ENCODE data around the gene TOM1L2.

The TOM1L2 gene

DNA sequence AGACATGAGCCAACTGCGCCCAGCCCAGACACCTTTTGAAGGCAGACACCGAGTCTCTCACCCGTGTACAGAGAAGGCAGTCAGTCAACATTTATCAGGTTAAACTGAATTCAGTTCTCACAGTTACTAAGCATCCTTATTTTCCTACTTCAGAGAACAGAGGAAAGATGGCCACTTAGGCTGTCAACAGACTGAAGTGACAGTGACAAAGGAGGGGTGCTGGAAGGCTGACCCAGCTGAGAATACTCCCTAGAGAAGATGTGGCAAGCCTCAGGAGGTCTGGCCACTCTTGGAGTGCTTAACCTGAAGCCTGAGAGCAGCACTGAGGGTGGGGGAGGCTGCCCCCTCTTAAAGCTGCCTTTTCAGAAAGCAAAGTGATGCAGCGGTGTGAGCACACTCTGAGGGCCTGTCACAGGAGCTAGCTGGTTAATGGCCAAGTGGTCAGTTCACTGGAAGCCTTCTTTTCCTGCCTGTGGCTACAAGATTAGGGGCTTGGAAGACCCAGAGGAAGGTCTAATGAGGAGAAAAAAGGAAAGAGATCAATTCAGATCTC lies 84.4 kb downstream of the TOM1L2 start:
- Mint-ChIP-seq H3K27ac (no peak overlapping the region), H3K4me1 (ENCODE audit: low read depth) (peaks cover 6% of the 10 kb centered on the region), H3K36me3 (peaks cover 2% of the 10 kb centered on the region), H3K9me3 (ENCODE audit: low read depth) (no peaks in the 10 kb centered on the region), H3K27me3 (no peaks in the 10 kb centered on the region), H3K4me3 (no peak overlapping the region)

DNA sequence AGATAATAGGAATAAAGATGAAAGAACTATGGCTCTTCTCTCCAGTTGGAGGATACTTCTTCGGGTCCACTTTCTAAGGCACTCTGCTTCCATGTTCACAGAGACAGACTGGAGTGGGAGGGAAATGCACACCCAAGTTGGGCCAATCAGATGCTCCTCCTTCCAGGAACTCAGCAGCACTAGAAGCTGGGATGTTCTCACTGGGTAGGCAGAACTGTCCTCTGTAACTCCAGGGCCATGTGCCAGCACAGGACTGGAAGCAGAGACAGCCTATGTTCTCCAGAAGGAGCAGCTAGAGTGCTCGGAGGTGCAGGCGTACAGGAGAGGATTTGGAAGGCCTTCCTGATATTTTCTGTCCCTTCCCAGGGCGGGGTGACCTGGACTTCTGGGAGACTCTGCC lies 85.5 kb downstream of the TOM1L2 start:
- peaks cover 2% of the 10 kb centered on the region for H3K4me1 Mint-ChIP-seq (ENCODE audit: low read depth)
- H3K27ac Mint-ChIP-seq, result no peak overlapping the region
- H3K27me3 Mint-ChIP-seq, result no peaks in the 10 kb centered on the region
- no peak overlapping the region for H3K4me3 Mint-ChIP-seq
- no peaks in the 10 kb centered on the region for H3K9me3 Mint-ChIP-seq (ENCODE audit: low read depth)
- H3K36me3 Mint-ChIP-seq, result peaks cover 2% of the 10 kb centered on the region

DNA sequence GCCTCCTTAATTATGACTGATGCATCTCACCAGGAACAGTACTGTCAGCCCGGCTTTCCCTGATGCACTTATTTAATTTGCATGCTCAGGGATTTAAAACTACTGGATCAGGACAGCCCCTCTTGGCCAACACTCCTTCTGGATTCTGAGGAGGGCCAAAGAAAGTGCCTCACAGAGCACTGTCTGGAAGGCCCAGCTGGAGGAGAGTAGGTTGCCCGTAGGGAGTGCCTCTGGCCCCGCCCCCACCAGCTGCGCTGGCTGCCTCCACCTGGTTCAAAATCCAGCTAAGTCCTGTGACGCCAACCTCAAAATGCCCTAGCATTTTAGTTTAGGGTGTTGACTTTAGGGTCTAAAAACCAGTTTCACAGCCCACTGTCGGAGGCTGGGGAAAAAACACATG lies 86.0 kb downstream of the TOM1L2 start:
- H3K36me3 Mint-ChIP-seq, result peaks cover 2% of the 10 kb centered on the region
- no peak overlapping the region for H3K4me3 Mint-ChIP-seq
- no peaks in the 10 kb centered on the region for H3K27me3 Mint-ChIP-seq
- H3K4me1 Mint-ChIP-seq (ENCODE audit: low read depth), result peaks cover 2% of the 10 kb centered on the region
- no peak overlapping the region for H3K27ac Mint-ChIP-seq
- no peaks in the 10 kb centered on the region for H3K9me3 Mint-ChIP-seq (ENCODE audit: low read depth)

DNA sequence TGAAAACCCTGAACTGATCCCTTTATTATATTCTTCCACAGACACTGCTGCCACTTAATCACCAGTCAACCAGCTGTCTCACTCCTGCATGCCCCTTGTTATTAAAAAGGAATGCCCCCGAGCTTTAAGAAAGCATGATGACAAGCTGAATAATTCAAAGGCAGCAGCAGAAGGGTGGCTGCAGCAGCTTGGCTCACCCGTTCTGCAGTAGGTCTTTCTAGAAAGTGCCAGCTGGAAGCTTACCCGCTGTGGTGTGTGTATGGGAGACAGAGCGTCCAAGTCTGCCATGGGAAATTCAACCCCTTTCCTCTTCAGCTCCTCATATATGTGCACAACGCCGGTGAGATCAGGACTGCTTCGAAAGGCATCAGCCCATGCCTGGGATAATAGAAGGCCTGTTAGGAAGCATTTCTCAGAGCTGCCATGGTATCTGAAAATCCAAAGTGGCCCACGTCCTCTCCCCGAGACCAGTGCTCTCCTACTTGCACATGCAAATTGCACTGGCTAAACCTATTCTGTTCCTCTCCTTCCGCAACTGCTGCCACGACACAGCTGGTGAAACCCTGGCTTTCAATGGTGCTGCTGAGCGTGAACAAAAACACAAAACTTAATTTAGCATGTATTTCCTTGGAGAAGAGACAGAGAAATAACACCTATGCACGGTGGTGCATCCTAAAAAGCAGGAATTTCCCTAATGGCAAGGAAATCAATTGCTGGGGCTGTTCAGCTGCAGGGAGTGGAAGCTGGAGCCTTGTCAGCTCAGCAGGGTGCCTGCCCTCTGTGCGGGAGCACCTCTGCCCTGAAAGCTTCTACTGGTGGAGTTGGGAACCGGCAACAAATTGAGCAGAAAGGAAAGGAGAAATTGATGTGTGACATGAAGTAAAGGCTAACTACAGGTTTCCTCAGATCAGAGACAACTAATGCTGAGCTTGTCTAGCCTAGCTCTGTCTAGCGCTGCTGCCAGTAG lies 87.5 kb downstream of the TOM1L2 start:
- H3K27ac Mint-ChIP-seq, result no peak overlapping the region
- H3K9me3 Mint-ChIP-seq (ENCODE audit: low read depth), result no peaks in the 10 kb centered on the region
- H3K4me3 Mint-ChIP-seq, result no peak overlapping the region
- H3K36me3 Mint-ChIP-seq, result peaks cover 2% of the 10 kb centered on the region
- no peaks in the 10 kb centered on the region for H3K27me3 Mint-ChIP-seq
- no peaks in the 10 kb centered on the region for H3K4me1 Mint-ChIP-seq (ENCODE audit: low read depth)

DNA sequence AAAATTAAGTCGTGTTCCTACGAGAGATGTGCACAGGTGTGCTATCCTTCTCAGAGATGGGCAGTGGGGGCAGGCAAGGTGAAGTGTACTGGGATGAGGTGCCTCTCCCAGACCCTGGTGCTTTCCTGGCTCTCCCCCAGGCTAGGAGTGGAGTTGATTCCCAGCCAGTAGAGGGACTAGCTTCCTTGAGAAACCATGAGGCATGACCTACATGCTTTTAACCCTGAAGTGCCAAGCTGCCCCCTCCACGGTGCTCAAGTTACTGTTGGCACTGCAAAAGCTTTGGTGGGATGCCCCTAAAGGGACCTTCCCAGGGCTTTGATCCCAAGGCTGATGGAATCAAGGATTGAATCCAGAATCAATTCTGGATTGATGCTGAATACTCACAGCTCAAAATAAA lies 88.4 kb downstream of the TOM1L2 start:
- H3K4me3 Mint-ChIP-seq, result no peak overlapping the region
- peaks cover 2% of the 10 kb centered on the region for H3K36me3 Mint-ChIP-seq
- no peaks in the 10 kb centered on the region for H3K27me3 Mint-ChIP-seq
- no peaks in the 10 kb centered on the region for H3K4me1 Mint-ChIP-seq (ENCODE audit: low read depth)
- no peaks in the 10 kb centered on the region for H3K9me3 Mint-ChIP-seq (ENCODE audit: low read depth)
- H3K27ac Mint-ChIP-seq, result no peak overlapping the region

DNA sequence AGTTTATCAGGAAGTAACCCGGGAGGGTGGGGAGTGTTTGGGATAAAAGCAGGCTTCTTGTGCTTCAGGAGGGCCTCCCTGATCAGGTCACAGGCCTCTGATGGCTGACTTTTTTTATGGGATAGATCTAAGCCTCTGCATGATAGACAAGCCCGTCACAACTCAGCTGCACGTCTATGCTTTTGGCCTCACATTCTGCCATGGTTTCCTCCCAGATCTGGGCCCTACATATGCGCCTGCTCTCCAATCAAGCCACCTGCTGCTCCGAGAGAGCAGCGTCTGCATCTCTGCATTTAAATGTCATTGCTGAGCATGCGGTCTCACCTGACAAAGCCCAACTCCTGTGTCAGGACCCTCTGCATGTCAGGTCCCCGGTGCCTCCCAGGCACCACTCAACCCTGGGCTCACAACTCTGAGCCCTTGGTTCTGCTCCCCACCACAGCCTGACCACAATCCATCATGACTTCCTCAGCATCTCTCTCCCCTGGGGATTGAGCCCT lies 90.1 kb downstream of the TOM1L2 start:
- H3K9me3 Mint-ChIP-seq (ENCODE audit: low read depth), result no peaks in the 10 kb centered on the region
- H3K27ac Mint-ChIP-seq, result peak overlapping the region; percentile 61
- no peaks in the 10 kb centered on the region for H3K4me1 Mint-ChIP-seq (ENCODE audit: low read depth)
- H3K36me3 Mint-ChIP-seq, result peaks cover 2% of the 10 kb centered on the region
- no peaks in the 10 kb centered on the region for H3K27me3 Mint-ChIP-seq
- no peak overlapping the region for H3K4me3 Mint-ChIP-seq

DNA sequence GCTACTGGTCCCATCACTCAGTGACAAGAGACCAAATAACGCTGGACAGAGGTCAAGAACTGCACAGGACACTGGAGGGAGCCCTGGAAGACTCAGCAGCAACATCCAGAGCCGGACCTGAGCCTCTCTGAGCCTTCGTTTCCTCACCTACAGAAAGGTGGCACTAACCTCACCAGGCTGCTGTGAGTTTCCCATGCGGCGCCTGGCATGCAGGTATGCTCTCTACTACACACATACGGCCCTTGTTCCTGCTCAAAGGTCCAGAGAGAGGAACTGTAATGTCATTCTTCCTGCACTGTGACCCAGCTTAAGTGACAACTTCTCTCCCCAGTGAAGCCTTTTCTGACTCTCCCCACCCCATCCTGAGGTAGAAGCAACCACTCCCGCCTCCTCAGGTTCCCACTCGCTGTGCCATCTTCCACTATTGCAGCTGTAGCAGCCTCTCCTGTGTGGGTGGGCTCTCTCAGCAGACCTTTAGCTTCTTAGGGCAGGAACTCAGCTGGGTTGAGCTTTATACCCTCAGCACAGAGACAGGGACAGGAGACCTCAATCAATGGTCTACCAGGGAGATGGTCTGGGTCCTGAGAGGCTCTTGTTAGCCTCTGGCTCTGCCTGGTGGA lies 91.5 kb downstream of the TOM1L2 start:
- no peaks in the 10 kb centered on the region for H3K9me3 Mint-ChIP-seq (ENCODE audit: low read depth)
- no peaks in the 10 kb centered on the region for H3K27me3 Mint-ChIP-seq
- no peak overlapping the region for H3K4me3 Mint-ChIP-seq
- H3K27ac Mint-ChIP-seq, result no peak overlapping the region
- H3K4me1 Mint-ChIP-seq (ENCODE audit: low read depth), result no peaks in the 10 kb centered on the region
- peaks cover 4% of the 10 kb centered on the region for H3K36me3 Mint-ChIP-seq

DNA sequence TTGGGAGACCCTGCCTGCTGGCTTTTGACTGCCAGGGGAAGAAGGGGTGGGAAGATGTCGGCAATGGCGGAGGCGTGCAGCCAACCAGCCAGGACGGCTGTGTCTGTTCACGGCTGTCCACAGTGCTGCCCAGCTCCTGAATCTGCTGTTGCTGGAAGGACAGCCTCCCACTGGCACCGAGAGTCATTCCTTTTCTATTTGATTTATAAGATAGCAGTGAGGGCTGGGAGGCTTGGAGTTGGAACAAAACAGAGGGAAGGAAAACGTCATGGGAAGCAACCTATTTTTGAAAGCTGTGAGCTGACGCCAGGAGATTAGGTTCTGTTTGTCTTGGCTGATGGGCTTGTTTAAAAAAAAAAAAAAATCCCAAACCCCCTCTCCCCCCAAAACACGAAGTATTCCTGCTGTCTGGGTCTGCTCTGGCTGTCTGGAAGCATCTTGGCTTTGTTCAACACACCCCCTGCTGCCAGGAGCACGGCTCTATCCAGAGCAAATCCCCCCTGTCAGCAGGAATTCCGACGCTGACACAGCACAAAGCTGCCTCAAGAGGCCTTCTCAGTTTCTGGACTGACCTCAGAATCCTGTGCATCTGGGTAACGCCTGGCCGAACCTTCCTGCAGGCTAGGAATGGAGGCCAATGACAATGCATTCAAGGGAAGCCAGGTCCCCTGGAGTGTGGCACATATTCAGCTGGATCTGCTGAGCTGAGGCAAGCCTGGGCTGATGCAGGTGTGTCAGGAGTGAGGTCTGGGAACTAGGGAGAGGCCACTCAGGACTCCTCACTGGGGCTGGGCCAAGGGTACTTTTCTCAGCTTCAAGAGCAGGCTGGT lies 94.5 kb downstream of the TOM1L2 start:
- no peaks in the 10 kb centered on the region for H3K4me1 Mint-ChIP-seq (ENCODE audit: low read depth)

DNA sequence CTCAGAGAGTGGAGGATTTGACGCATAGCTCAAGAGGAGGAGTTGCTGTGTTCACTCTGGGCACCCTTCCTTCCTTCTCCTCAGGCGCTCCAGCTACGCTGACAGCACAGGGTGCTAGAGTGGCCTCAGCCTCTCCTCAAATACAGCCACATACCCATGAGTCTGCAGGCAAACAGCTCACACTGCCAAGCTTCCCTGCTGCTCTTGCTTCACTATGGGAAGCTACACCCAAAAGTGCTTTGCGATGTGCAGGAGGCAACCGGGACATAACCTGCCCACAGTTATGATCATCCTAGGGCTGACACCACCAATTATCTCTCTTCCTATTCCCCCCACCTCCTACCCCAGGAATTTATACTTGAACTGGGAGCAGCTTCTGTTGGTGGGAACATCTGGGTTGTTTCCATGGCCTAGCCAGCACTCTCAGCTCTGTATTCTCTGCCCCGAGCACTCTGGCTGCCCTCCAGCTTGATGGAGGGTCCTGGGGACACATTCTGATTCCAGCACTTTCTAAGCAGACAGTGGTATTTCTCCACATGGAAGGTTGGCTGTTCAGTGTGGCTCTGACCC lies 95.2 kb downstream of the TOM1L2 start:
- Mint-ChIP-seq H3K9me3 (ENCODE audit: low read depth) (no peaks in the 10 kb centered on the region), H3K27me3 (no peaks in the 10 kb centered on the region), H3K4me3 (no peak overlapping the region), H3K4me1 (ENCODE audit: low read depth) (no peaks in the 10 kb centered on the region), H3K36me3 (peaks cover 4% of the 10 kb centered on the region), H3K27ac (no peak overlapping the region)

More for the DNA sequence above, 94.5 kb downstream of the TOM1L2 start:
- H3K27me3 Mint-ChIP-seq, result no peaks in the 10 kb centered on the region
- no peak overlapping the region for H3K27ac Mint-ChIP-seq
- no peaks in the 10 kb centered on the region for H3K9me3 Mint-ChIP-seq (ENCODE audit: low read depth)
- peaks cover 4% of the 10 kb centered on the region for H3K36me3 Mint-ChIP-seq
- H3K4me3 Mint-ChIP-seq, result no peak overlapping the region

DNA sequence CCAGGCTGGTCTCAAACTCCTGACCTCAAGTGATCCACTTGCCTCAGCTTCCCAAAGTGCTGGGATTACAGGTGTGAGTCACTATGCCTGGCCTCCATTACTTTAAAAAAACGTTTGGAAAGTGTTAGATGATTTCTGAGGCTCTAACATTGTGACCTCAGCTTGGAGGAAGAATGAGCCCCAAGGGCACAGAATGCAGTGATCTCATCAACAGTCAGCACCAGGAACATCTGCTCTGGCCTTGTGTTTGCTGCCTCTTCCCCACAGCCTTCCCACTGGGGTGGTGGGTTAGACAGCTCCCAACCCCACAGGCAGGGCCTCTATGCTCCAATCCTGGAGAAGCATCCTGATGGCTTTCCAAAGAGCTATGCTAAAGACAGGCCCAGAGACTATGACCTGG lies 97.7 kb downstream of the TOM1L2 start:
- peaks cover 4% of the 10 kb centered on the region for H3K36me3 Mint-ChIP-seq
- H3K4me3 Mint-ChIP-seq, result no peak overlapping the region
- no peak overlapping the region for H3K27ac Mint-ChIP-seq

DNA sequence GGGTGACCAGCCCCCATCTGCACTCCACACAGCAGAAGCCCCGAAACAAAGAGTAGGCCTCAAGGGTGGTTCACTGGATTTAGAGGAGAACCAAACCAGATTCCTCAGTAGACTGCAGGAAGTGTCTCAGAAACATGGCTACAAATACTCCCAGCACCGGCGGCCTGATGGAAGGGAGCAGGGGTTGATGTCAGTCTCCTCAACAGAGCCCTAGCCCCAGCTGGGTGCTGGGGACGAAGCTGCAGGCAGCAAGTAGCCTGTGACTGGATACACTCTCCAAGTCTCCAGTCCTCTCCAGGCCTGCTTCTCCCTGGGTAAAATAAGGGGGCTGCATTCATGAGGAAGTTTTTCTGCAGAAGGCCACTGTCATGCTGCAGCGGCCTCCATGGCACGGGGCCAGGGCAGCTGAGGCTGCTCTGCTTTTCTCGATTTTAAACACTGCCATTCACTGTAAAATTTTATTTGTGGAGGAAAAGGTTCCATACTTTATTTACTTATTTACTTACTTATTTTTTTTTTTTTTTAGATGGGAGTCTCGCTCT lies 98.7 kb downstream of the TOM1L2 start:
- Mint-ChIP-seq H3K27me3 (no peaks in the 10 kb centered on the region), H3K9me3 (ENCODE audit: low read depth) (no peaks in the 10 kb centered on the region), H3K36me3 (peaks cover 4% of the 10 kb centered on the region), H3K4me1 (ENCODE audit: low read depth) (no peaks in the 10 kb centered on the region), H3K4me3 (no peak overlapping the region), H3K27ac (no peak overlapping the region)

More for the DNA sequence above, 97.7 kb downstream of the TOM1L2 start:
- Mint-ChIP-seq H3K4me1 (ENCODE audit: low read depth) (no peaks in the 10 kb centered on the region), H3K27me3 (no peaks in the 10 kb centered on the region), H3K9me3 (ENCODE audit: low read depth) (no peaks in the 10 kb centered on the region)

DNA sequence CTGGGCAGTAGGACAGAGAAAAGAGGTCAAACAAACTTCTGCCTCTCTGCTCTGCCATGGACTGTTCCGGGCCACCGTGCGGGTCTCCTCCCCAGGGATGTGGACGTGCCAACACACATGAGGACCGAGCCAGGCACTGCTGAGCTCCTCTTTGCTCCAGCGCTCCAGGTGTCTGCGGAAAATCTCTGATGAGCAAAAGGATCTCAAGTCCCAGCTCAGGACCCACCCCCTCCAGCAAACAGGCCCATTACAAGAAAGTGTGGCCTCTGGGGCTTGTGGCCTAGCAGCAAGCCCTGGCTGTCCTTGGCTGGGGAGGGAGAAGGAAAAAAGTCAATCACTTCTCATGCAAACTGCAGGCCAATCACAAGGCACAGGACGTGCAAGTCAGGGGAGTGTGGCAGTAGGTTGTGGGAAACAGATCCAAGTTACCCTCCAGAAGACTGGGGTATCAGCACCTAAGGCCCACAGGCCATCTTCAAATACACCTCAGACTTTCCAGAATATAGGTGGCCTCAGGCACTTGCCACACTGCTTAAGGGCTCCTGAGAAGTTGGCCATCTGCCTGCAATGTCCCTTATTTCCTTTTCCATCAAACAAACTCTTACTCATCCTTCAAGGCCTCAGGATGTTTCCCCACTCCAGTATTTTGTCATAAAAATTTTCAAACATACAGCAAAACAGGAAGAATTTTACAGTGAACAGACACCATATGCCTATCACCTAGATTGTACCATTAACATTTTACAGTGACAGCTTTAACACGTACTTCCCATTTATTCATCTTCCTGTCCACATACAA lies 99.5 kb downstream of the TOM1L2 start:
- no peak overlapping the region for H3K4me3 Mint-ChIP-seq
- H3K36me3 Mint-ChIP-seq, result peaks cover 4% of the 10 kb centered on the region
- no peaks in the 10 kb centered on the region for H3K27me3 Mint-ChIP-seq
- H3K27ac Mint-ChIP-seq, result no peak overlapping the region
- H3K9me3 Mint-ChIP-seq (ENCODE audit: low read depth), result no peaks in the 10 kb centered on the region
- no peaks in the 10 kb centered on the region for H3K4me1 Mint-ChIP-seq (ENCODE audit: low read depth)

DNA sequence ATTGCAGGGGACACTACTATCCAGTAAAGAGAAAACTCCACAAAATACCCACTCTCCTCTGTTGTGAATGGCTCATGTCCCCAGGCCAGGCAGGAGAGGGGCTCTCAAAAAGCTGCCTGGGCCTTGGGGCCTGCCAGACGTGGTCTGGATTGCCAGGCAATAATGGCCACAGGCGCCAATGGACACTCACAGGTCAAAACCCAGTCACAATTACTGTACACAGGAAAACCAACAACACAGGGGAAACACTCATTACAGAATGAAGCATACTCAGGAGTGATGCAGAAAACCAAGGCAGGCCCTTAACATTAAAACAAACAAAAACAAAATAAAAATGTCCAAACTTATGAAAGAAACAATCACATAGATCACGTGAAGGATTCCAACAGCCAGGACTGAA lies 100.3 kb downstream of the TOM1L2 start:
- no peaks in the 10 kb centered on the region for H3K27me3 Mint-ChIP-seq
- no peak overlapping the region for H3K4me3 Mint-ChIP-seq
- no peak overlapping the region for H3K27ac Mint-ChIP-seq
- H3K36me3 Mint-ChIP-seq, result peaks cover 4% of the 10 kb centered on the region
- H3K9me3 Mint-ChIP-seq (ENCODE audit: low read depth), result no peaks in the 10 kb centered on the region
- H3K4me1 Mint-ChIP-seq (ENCODE audit: low read depth), result no peaks in the 10 kb centered on the region

All from activated naive CD8-positive, alpha-beta T cell (primary cell).